Transverse colon (tissue), 3 donors: ENCODE data around the gene PRND.

Source experiments
- CTCF ChIP-seq, 5 experiments: fragments of 200-600 bp in 3 of 5; fragments of 450-650 bp in 2 of 5; sonication (generic) in 3 of 5; IDR thresholded peaks; 1 replicate in 2 of 5; 2 replicates in 3 of 5; pipeline ENCODE4 v1.5.1; 2016 to 2017; ENCODE audit warnings: antibody characterized with exemption in 5 of 5, inconsistent platforms in 3 of 5, mild to moderate bottlenecking in 2 of 5, moderate library complexity in 1 of 5
- POLR2A ChIP-seq: fragments of 450-650 bp; IDR thresholded peaks from one replicate; pipeline ENCODE4 v1.6.1; 2016; ENCODE audit warnings: antibody characterized with exemption, mild to moderate bottlenecking, moderate library complexity

DNA sequence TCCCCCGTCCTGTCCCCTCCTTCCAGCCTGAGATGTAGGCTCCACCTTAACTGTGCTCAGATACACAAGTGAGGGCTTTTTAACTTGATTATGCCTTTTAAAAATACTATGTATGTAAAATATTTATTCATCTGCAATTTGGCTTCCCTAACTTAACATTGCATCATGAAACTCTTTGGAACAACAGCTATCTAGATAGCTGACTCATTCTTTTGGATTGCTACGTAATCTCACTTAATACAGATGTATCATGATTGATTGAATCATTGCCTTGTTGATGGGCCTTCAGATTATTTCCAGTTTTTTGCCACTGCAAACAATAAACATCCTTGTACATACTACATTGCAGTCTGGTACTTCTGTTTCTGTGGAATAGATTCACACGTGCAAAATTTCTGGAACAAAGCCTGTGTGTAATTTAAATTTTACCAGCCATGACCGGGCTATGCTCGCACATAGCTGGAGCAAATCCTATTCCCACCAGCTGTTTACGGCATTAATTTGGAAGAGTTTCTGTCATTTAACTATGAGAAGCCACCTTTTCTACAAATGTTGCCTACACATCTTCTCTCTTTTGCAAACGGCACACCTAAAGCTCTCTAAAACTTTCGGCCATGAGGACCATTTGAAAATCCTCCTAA, 6.5 kb downstream of the PRND start:
- TF ChIP-seq POLR2A (no peak), CTCF (IDR thresholded peaks at IDR 0.05) (no peak)
